Measurements from ENCODE around the gene ZSCAN30.

ZSCAN30 gene

DNA sequence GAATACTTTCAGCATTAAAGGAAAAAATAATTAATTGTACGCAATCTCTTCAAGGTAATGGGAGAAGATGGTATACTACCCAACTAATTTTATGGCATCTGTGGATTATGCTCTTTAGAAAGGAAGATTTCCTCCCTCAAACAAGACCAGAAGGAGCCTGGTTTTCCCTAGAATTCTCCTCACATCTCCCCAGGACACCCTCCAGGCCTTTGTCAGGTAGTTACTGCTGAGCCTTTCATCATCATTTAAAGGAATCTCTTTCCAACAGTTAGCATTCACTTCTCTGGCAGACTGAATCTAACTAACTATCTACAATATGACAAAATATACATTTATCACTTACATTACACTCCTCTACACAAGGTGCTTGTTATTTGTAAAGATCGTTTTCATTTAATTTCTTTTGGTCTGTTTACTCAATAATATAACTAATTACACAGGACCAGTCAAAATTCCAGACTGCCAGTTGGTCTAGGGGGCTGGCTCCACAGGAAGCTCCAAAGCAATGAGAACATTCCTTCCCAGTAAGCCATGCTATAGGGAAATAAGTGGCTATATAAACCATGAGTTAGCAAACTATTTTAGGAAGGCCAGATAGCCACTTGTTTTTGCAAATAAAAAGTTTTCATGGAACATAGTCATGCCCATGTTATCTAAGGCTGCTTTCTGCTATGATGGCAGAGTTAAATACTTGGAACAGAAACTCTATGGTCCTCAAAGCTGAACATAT lies 35.1 kb upstream of the ZSCAN30 start:
- TF ChIP-seq POU2F2 (IDR thresholded peaks at IDR 0.05; ENCODE audit: low read depth, low read length), result no peak
- no peak for TF ChIP-seq POLR2AphosphoS5 (IDR thresholded peaks at IDR 0.05; ENCODE audit: low read depth, low read length)
- TF ChIP-seq SPI1 (IDR thresholded peaks at IDR 0.05; ENCODE audit: low read depth, low read length), result no peak
- TF ChIP-seq PAX5 (IDR thresholded peaks at IDR 0.05; ENCODE audit: insufficient read depth, low read length, severe bottlenecking), result no peak
- TF ChIP-seq POLR2A (IDR thresholded peaks at IDR 0.05; ENCODE audit: low read depth, low read length), result no peak
- TF ChIP-seq TAF1 (IDR thresholded peaks at IDR 0.05; ENCODE audit: low read depth, low read length), result no peak
- DNase-seq (ENCODE audit: insufficient read length, low spot score) (no peak), FAIRE-seq (no peak)

DNA sequence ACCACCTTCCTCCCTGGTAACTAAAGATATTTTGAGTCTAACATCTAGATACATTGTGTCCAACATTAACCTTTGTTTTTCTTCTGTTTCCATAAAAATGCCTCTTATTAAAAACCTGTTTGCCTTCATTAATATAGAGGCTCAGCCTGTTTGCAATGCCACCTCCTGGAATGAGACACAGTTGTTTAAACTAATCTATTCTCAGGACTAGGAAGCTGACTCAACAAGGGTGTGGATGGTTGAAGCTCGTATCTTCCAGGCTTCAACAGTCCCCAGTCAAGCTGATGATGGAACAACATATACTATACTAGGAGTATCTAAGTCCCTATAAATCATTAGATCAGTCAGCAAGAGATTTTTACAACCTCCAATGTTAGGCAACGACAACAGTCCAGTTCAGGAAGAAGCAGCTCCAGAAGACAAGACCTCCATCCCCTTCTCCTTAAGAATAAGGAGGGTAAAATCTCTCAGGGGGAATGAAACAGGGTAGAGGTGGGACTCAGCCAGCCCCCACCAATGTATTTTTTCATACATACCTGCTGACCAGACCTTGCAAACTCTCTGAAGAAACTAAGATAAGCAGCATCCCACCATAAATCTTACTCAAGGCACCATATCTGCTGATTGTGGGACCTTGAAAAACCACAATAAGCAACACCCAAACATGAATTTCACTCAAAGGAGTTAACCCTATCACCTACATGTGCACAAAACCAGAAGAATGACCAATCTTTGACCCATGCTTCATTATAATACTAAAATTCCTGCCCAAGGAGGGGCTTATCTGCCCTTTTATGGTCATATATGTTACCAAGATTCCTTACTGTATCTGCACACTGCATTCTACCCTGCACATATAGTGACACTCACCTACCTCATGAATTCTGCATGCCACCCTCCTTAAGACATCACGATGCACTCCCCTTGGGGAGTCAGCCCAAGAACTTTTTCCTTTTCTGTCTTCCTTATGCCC lies 32.7 kb upstream of the ZSCAN30 start:
- DNase-seq (ENCODE audit: insufficient read length, low spot score) (no peak), FAIRE-seq (no peak)
- TF ChIP-seq POU2F2 (IDR thresholded peaks at IDR 0.05; ENCODE audit: low read depth, low read length) (no peak), POLR2A (IDR thresholded peaks at IDR 0.05; ENCODE audit: low read depth, low read length) (no peak), SPI1 (IDR thresholded peaks at IDR 0.05; ENCODE audit: low read depth, low read length) (no peak), PAX5 (IDR thresholded peaks at IDR 0.05; ENCODE audit: insufficient read depth, low read length, severe bottlenecking) (no peak), TAF1 (IDR thresholded peaks at IDR 0.05; ENCODE audit: low read depth, low read length) (no peak), POLR2AphosphoS5 (IDR thresholded peaks at IDR 0.05; ENCODE audit: low read depth, low read length) (no peak)

GRCh38 chr18:35311496-35311895 lies 21.5 kb upstream of the ZSCAN30 start:
- DNase-seq (ENCODE audit: insufficient read length, low spot score) (no peak), FAIRE-seq (no peak)
- TF ChIP-seq POLR2AphosphoS5 (IDR thresholded peaks at IDR 0.05; ENCODE audit: low read depth, low read length) (no peak), POU2F2 (IDR thresholded peaks at IDR 0.05; ENCODE audit: low read depth, low read length) (no peak), POLR2A (IDR thresholded peaks at IDR 0.05; ENCODE audit: low read depth, low read length) (no peak), SPI1 (IDR thresholded peaks at IDR 0.05; ENCODE audit: low read depth, low read length) (no peak), TAF1 (IDR thresholded peaks at IDR 0.05; ENCODE audit: low read depth, low read length) (no peak), PAX5 (IDR thresholded peaks at IDR 0.05; ENCODE audit: insufficient read depth, low read length, severe bottlenecking) (no peak)

- TF ChIP-seq POLR2AphosphoS5 (IDR thresholded peaks at IDR 0.05; ENCODE audit: low read depth, low read length) (no peak), TAF1 (IDR thresholded peaks at IDR 0.05; ENCODE audit: low read depth, low read length) (no peak), PAX5 (IDR thresholded peaks at IDR 0.05; ENCODE audit: insufficient read depth, low read length, severe bottlenecking) (no peak), POU2F2 (IDR thresholded peaks at IDR 0.05; ENCODE audit: low read depth, low read length) (no peak), POLR2A (IDR thresholded peaks at IDR 0.05; ENCODE audit: low read depth, low read length) (no peak), SPI1 (IDR thresholded peaks at IDR 0.05; ENCODE audit: low read depth, low read length) (no peak)
- DNase-seq (ENCODE audit: insufficient read length, low spot score), result no peak
These were observed 16.7 kb upstream of the ZSCAN30 start for GRCh38 chr18:35306588-35307250.

GRCh38 chr18:35303610-35304009 lies 13.6 kb upstream of the ZSCAN30 start:
- DNase-seq (ENCODE audit: insufficient read length, low spot score), result no peak
- FAIRE-seq, result no peak
- TF ChIP-seq POLR2AphosphoS5 (IDR thresholded peaks at IDR 0.05; ENCODE audit: low read depth, low read length) (no peak), TAF1 (IDR thresholded peaks at IDR 0.05; ENCODE audit: low read depth, low read length) (no peak), PAX5 (IDR thresholded peaks at IDR 0.05; ENCODE audit: insufficient read depth, low read length, severe bottlenecking) (no peak), POLR2A (IDR thresholded peaks at IDR 0.05; ENCODE audit: low read depth, low read length) (no peak), POU2F2 (IDR thresholded peaks at IDR 0.05; ENCODE audit: low read depth, low read length) (no peak), SPI1 (IDR thresholded peaks at IDR 0.05; ENCODE audit: low read depth, low read length) (no peak)

More at GRCh38 chr18:35306588-35307250, 16.7 kb upstream of the ZSCAN30 start:
- FAIRE-seq, result no peak

DNA sequence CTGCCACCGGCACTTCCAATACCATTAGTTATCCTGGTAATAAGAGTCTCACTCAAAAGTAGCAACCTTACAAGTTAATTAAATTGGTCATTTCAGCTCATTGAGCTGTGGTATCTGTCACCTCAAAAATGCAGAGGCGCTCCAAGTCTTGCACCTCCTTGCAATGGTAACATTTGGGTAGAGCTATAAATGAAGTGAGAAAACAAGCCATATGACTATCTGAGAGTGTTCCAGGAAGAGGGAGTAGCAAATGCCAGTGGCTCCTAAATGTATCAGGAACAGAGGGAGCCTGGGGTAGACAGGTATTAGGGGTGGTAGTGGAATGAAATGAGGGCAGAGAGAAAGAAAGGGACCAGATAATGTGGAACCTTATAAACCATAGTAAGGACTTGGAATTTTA lies 6.0 kb upstream of the ZSCAN30 start:
- FAIRE-seq, result no peak
- DNase-seq (ENCODE audit: insufficient read length, low spot score), result no peak
- no peak for TF ChIP-seq POLR2A (IDR thresholded peaks at IDR 0.05; ENCODE audit: low read depth, low read length)
- no peak for TF ChIP-seq POLR2AphosphoS5 (IDR thresholded peaks at IDR 0.05; ENCODE audit: low read depth, low read length)
- no peak for TF ChIP-seq POU2F2 (IDR thresholded peaks at IDR 0.05; ENCODE audit: low read depth, low read length)
- no peak for TF ChIP-seq TAF1 (IDR thresholded peaks at IDR 0.05; ENCODE audit: low read depth, low read length)
- TF ChIP-seq SPI1 (IDR thresholded peaks at IDR 0.05; ENCODE audit: low read depth, low read length), result no peak
- TF ChIP-seq PAX5 (IDR thresholded peaks at IDR 0.05; ENCODE audit: insufficient read depth, low read length, severe bottlenecking), result no peak

DNA sequence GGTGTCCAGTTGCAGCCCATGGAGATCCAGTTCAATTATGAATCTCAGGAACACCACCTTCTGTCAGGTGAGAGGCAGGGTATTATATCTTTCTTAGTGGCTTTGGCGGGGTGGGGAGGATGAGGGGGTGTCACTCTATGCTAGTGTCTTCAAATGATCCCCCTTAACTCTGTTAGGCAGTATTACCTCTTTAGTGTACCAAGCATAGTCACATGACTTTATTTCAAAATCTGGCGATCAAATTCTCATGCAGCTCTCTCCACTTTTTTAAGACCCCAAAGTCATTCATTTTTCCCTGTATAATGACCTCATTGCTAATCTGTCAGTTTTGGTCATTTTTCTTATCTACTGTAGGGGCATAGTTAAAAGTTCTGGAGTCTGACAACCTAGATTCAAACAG lies 1.1 kb upstream of the ZSCAN30 start:
- FAIRE-seq (no peak), DNase-seq (ENCODE audit: insufficient read length, low spot score) (no peak)
- TF ChIP-seq POLR2A (IDR thresholded peaks at IDR 0.05; ENCODE audit: low read depth, low read length), result no peak

GRCh38 chr18:35289727-35290093 lies 319 bp downstream of the ZSCAN30 start:
- TF ChIP-seq POLR2A (IDR thresholded peaks at IDR 0.05; ENCODE audit: low read depth, low read length) (no peak), TAF1 (IDR thresholded peaks at IDR 0.05; ENCODE audit: low read depth, low read length) (no peak), PAX5 (IDR thresholded peaks at IDR 0.05; ENCODE audit: insufficient read depth, low read length, severe bottlenecking) (no peak), POU2F2 (IDR thresholded peaks at IDR 0.05; ENCODE audit: low read depth, low read length) (no peak), SPI1 (IDR thresholded peaks at IDR 0.05; ENCODE audit: low read depth, low read length) (no peak), POLR2AphosphoS5 (IDR thresholded peaks at IDR 0.05; ENCODE audit: low read depth, low read length) (no peak)
- DNase-seq (ENCODE audit: insufficient read length, low spot score), result no peak
- FAIRE-seq, result no peak

DNA sequence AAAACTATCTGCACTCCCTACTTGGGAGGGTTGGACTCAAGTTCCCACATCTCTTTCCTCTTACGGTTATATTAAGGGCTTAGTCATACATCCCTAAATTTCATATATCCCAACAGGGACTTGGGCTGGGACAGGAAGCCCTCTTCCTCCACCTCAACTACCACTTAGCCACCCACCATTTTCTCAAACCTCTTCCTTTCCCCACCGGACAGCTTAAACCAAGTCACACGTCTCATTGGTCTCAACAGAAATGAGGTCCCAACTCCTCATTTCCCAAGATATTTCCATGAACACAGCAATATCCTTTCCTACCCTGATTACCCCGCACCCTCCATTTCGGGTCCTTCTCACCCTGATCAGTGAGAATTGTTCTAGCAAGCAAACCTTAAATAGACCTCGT lies 736 bp downstream of the ZSCAN30 start:
- TF ChIP-seq TAF1 (IDR thresholded peaks at IDR 0.05; ENCODE audit: low read depth, low read length) (no peak), SPI1 (IDR thresholded peaks at IDR 0.05; ENCODE audit: low read depth, low read length) (no peak), POLR2A (IDR thresholded peaks at IDR 0.05; ENCODE audit: low read depth, low read length) (no peak), POLR2AphosphoS5 (IDR thresholded peaks at IDR 0.05; ENCODE audit: low read depth, low read length) (no peak), PAX5 (IDR thresholded peaks at IDR 0.05; ENCODE audit: insufficient read depth, low read length, severe bottlenecking) (no peak), POU2F2 (IDR thresholded peaks at IDR 0.05; ENCODE audit: low read depth, low read length) (no peak)
- FAIRE-seq, result peak; percentile 69
- no peak for DNase-seq (ENCODE audit: insufficient read length, low spot score)
